GM21515 (cell line): ENCODE measurements around the gene LAMTOR2.
"Not testable (repeated sequence)": the region's sequence is repeated elsewhere in the genome, so short reads cannot be mapped to it uniquely, and the experiment has no call there.

Source experiments
- ATAC-seq: cut with Tn5 transposase; IDR thresholded peaks from one replicate; pipeline ENCODE4 v1.9.1; 2021; ENCODE audit not compliant: unreplicated experiment

Gene LAMTOR2

DNA sequence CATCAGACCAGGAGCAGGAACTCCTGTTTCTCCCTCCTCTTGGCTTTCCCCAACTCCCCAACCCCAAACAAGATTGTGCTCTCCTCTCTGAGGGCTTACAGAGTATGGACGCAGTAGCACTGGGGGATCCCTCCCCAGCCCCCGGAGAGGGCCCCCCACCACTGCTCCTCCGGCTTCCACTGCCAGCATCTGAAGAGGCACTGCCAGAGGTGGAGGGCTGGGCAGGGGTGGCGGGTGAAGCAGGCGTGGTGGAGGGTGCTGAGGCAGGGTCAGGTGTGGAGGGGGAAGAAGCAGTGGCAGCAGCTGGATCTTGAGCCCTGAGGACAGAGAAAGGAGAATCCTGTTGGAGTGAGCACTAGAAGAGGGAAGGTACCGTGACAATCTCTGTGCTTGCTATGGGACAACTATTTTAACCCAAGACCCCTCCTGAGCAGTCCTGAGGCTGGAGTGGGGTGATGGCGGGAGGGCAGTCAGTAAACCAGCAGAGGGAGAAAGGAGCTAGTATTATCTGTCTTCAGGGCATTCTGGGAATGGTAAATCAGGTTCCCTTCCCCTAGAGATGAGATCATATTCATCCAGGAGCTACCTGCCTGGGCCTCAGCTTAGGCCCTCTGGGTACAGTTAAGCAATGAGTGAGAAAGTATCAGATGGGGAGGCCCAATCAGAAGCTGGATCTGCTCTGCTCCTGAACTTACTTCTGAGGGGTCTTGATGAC, 3.4 kb upstream of the LAMTOR2 start:
- ATAC-seq = no peak

DNA sequence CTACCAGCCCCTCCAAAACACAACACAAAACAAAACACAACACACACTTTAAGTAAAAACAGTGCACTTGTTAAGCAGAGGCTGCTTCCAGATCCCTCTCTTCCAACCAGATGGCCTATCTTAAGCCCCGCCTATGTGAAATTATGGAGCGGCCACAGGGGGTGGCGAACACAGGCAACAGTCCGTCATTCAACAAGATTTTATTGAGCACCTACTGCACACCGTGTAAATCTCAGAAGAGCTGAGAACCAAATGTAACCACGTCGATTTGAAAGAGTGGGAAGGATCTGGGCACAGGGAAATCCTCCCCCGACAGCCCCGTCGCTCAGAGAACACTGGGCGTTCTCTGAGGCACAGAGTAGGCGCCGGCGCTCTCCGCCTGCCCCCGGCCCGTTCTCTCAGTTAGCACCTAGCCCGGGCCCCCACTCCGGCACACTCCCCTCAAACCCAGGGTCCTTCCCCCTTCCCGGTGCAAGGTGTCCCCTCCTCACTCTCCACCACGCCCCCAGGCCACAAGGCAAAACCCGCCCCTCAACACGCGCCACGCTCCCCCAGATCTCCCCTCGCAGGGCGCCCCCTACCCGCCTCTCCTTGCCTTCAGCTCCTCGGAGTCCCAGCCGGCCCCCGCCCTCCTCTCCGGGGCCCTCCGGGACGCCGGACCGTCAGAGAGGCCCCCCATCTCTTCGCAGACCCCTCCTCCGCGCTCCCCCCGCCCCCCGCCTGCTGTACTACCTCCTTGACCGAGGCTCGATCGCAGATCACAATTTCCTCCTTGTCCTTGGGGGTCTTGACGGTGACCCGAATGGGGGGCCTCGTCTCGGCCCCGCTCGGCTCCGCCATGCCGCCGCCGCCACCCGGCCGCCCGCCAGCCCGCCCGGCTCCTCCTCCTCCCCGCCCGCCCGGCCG, 1.5 kb upstream of the LAMTOR2 start:
- ATAC-seq = peak; percentile 17

GRCh38 chr1:156053768-156054499, 648 bp upstream of the LAMTOR2 start, which contains the start of gene UBQLN4:
Gene UBQLN4 (minus strand): TSS chr1:156053798. CDS start chr1:156053701, 97 bp downstream.
- peak; percentile 37 for ATAC-seq

DNA sequence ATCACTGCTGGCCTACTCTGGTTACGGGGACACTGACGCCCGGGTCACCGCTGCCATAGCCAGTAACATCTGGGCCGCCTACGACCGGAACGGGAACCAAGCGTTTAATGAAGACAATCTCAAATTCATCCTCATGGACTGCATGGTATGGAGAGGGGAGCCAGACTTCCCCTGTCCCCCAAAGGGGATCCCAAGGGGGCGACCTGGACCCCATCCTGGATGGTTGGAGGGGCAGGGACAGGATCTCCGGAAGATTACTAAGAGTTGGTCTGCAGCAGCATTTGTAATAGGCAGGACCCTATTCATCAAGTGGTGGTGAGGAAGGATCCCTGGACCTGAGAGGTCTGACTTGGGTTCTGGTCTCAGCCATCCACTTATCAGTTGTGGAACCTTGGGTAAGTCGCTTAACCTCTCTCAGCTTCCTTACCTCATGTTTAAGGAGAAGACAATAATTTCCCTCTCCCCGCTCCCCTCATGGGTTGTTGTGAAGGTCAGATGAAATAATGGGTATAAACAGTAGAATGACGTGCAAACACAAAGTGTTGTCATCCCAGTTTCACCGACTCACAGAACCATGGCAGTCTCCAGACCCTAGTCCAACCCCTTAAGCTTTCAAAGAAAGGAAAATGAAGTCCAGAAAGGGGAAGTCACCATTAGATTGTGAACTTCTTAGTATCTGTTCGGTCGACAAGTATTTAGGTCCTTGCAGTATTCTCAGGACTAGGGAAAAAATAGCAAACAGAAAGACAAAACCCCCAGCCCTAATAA, 883 bp downstream of the LAMTOR2 start:
- no peak for ATAC-seq

- no peak for ATAC-seq
Observed at GRCh38 chr1:156056326-156056849, 1.8 kb downstream of the LAMTOR2 start.

DNA sequence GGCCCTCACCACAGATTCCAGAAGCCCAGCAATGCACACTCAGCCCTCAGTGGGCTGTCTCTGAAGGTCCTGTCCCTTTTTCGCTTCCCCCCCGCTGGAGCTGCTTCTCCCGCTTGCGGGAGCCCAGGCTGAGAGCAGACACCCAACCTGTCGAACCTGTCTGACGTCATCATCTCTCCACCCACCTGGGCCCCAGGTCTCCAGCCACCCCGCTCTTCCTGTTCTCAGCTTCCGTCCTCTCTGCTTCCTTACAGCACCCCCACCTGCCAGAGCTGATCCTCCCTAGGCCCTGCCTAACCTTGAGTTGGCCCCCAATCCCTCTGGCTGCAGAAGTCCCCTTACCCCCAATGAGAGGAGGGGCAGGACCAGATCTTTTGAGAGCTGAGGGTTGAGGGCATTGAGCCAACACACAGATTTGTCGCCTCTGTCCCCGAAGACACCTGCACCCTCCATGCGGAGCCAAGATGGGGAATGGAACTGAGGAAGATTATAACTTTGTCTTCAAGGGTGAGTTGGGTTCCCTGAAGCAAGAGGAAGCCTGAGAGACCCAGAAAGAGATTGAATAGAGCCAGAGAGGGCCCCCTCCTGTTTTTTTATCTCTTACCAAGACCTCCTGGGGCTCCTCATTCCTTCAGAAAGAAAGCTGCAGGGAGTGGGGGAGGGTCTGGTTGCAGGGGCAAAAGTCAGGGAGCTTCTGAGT, 6.5 kb downstream of the LAMTOR2 start, which contains the start of gene RAB25:
TSS of gene RAB25 (plus strand) at position 224 of the 700 bp plus-strand sequence. CDS start at position 465, 241 bp downstream.
- ATAC-seq = no peak

- no peak for ATAC-seq
Observed at GRCh38 chr1:156062189-156062588, 7.6 kb downstream of the LAMTOR2 start.

DNA sequence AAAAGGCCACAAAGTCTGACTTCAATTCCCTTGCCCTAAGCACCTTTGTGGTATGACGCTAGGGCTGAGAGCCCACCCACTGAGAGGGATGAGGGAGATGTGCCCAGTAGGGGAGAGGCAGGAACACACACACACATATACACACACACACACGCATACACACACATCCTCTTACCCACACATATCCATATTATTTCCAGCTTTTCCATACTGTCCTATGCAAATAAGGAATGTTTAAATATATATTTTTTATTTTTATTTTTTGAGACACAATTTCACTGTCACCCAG, 9.4 kb downstream of the LAMTOR2 start:
- ATAC-seq = no peak

DNA sequence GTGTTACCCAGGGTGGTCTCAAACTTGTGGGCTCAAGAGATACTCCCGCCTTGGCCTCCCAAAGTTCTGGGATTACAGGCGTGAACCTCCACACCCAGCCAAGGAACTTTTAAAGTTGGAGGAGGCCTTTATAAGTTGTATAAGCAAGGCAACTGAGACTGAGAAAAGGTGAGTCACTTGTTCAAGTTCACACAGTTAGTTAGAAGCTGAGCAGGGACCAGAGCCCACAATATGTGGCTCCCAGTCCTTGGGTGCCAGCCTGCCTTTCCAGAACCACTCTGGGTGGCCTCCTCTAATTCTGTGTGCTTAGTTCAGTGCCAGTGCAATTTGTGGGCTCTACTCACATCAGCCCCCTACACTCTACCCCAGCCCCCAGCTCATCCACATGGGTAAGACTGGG, 10.0 kb downstream of the LAMTOR2 start:
- ATAC-seq = no peak

- ATAC-seq = no peak
Observed at GRCh38 chr1:156065212-156065611, 10.6 kb downstream of the LAMTOR2 start.

DNA sequence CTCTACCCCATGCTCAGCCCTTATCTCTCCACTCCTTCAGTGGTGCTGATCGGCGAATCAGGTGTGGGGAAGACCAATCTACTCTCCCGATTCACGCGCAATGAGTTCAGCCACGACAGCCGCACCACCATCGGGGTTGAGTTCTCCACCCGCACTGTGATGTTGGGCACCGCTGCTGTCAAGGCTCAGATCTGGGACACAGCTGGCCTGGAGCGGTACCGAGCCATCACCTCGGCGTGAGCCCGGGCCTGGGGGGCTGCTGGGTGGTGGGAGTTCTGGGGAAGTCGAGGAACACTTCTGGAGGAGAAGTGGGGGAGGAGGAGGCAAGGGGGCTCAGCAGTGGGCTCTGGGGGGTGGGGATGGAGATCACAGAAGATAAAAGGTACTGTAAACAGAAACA, 11.3 kb downstream of the LAMTOR2 start:
- no peak for ATAC-seq

- ATAC-seq = no peak
Observed at GRCh38 chr1:156067262-156067661, 12.7 kb downstream of the LAMTOR2 start.

- ATAC-seq = no peak
Observed at GRCh38 chr1:156069490-156070455, 15.2 kb downstream of the LAMTOR2 start.

DNA sequence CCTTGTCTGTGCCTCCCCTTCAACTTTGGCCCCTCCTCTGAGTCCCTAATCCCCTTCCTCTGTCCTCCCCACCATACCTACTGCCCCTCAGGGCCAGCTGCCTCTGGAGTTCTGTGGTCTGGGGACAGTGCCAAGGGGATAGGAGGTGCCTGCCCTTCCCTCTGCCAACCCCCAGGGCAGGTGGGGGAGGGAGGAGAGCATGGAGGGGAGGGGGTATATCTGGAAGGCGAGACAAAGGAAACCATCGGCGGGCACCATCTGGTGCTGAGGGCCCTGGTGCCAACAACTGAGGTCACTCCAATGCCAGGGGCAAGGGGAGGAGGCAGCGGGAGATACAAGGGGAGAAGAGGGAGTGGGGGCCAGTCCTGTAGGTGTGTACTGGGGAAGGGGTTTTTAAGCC, 16.0 kb downstream of the LAMTOR2 start:
- no peak for ATAC-seq

GRCh38 chr1:156071332-156071816, 16.8 kb downstream of the LAMTOR2 start:
- ATAC-seq = not testable (repeated sequence)

DNA sequence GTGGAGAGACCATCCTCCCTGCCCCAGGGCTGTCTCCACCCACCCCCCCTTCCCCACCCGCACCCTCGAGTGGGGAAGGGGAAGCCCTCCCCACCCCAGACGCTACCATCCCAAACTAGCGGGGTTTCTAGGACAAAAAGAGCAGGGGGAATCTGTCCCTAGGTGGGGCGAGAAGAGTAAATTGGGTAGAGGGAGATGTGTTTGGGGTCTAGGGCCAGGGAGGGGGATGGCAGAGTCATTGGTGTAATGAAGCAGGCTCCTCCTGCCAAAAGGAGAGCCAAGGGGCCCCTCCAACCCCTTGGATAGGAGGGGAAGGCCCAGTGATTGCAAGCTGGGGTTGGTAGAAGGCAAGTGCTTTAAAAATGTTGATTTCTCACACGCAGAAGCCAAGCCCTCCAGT, 17.7 kb downstream of the LAMTOR2 start:
- ATAC-seq = no peak

- ATAC-seq = no peak
Observed at GRCh38 chr1:156073110-156073687, 18.6 kb downstream of the LAMTOR2 start.

- no peak for ATAC-seq
Observed at GRCh38 chr1:156073740-156074139, 19.2 kb downstream of the LAMTOR2 start.
